Measurements from ENCODE around the gene CCT3. TPM values are rescaled to one million over a fixed set of nuclear protein-coding genes. Genes with fewer than 3 reads are reported as not detected.

CCT3 gene
- total RNA-seq, 1 experiment from 2014 or later, result 340 TPM

GRCh38 chr1:156270314-156270713, 67.8 kb downstream of the CCT3 start:
- Mint-ChIP-seq H3K4me3 (ENCODE audit: unreplicated experiment) (no peak overlapping the region), H3K27me3 (ENCODE audit: insufficient read depth, unreplicated experiment) (no peaks in the 10 kb centered on the region), H3K36me3 (ENCODE audit: insufficient read depth, unreplicated experiment) (peaks cover 99% of the 10 kb centered on the region), H3K4me1 (ENCODE audit: low read depth, unreplicated experiment) (no peaks in the 10 kb centered on the region), H3K27ac (ENCODE audit: unreplicated experiment) (no peak overlapping the region), H3K9me3 (ENCODE audit: unreplicated experiment) (no peaks in the 10 kb centered on the region)
- Histone ChIP-seq H3K9me3 (no peaks in the 10 kb centered on the region), H3K4me3 (ENCODE audit: low read depth, low read length) (no peak overlapping the region), H3K4me1 (no peaks in the 10 kb centered on the region), H3K36me3 (ENCODE audit: control insufficient read depth, insufficient read depth, low read length) (peaks cover 12% of the 10 kb centered on the region), H3K27me3 (replicated peaks; ENCODE audit: control insufficient read depth, insufficient read depth, low read length) (no peaks in the 10 kb centered on the region)
- CTCF ChIA-PET, result no interaction called here
- intact Hi-C loops (cut with micrococcal nuclease; ENCODE audit: unreplicated experiment), result no loop called here
- POLR2A ChIA-PET, result interaction anchor here (0.6 kb wide), 1 partner anchor 446 kb away, joined by 11 read pairs; no protein-coding TSS in a partner anchor
- DNase-seq, result no peak
- BruUV-seq (replicated peaks), result no TSS peak
- TF ChIP-seq CTCF (IDR thresholded peaks at IDR 0.05; ENCODE audit: insufficient read depth in 1 of 2, low read depth in 1 of 2, low read length in 1 of 2, severe bottlenecking in 1 of 2, unreplicated experiment in 1 of 2), result no peak

- CTCF ChIA-PET, result no interaction called here
- H3K27ac Mint-ChIP-seq (ENCODE audit: unreplicated experiment), result no peak overlapping the region
These were observed 69.8 kb downstream of the CCT3 start for GRCh38 chr1:156268336-156268735.

GRCh38 chr1:156266051-156266450, 72.0 kb downstream of the CCT3 start:
- Histone ChIP-seq H3K9me3 (no peaks in the 10 kb centered on the region), H3K36me3 (ENCODE audit: control insufficient read depth, insufficient read depth, low read length) (peaks cover 9% of the 10 kb centered on the region), H3K4me1 (no peaks in the 10 kb centered on the region), H3K4me3 (ENCODE audit: low read depth, low read length) (no peak overlapping the region), H3K27me3 (replicated peaks; ENCODE audit: control insufficient read depth, insufficient read depth, low read length) (no peaks in the 10 kb centered on the region)
- POLR2A ChIA-PET, result no interaction called here
- Mint-ChIP-seq H3K27ac (ENCODE audit: unreplicated experiment) (no peak overlapping the region), H3K27me3 (ENCODE audit: insufficient read depth, unreplicated experiment) (no peaks in the 10 kb centered on the region), H3K4me3 (ENCODE audit: unreplicated experiment) (no peak overlapping the region), H3K9me3 (ENCODE audit: unreplicated experiment) (no peaks in the 10 kb centered on the region), H3K36me3 (ENCODE audit: insufficient read depth, unreplicated experiment) (peaks cover 88% of the 10 kb centered on the region), H3K4me1 (ENCODE audit: low read depth, unreplicated experiment) (no peaks in the 10 kb centered on the region)
- BruUV-seq (replicated peaks), result TSS peak; percentile 62
- no peak for TF ChIP-seq CTCF (IDR thresholded peaks at IDR 0.05; ENCODE audit: insufficient read depth in 1 of 2, low read depth in 1 of 2, low read length in 1 of 2, severe bottlenecking in 1 of 2, unreplicated experiment in 1 of 2)
- CTCF ChIA-PET, result no interaction called here
- DNase-seq, result no peak
- intact Hi-C loops (cut with micrococcal nuclease; ENCODE audit: unreplicated experiment), result no loop called here

More at GRCh38 chr1:156268336-156268735, 69.8 kb downstream of the CCT3 start:
- peaks cover 96% of the 10 kb centered on the region for H3K36me3 Mint-ChIP-seq (ENCODE audit: insufficient read depth, unreplicated experiment)
- TF ChIP-seq CTCF (IDR thresholded peaks at IDR 0.05; ENCODE audit: insufficient read depth in 1 of 2, low read depth in 1 of 2, low read length in 1 of 2, severe bottlenecking in 1 of 2, unreplicated experiment in 1 of 2), result no peak
- intact Hi-C loops (cut with micrococcal nuclease; ENCODE audit: unreplicated experiment), result no loop called here
- BruUV-seq (replicated peaks), result no TSS peak
- Histone ChIP-seq H3K36me3 (ENCODE audit: control insufficient read depth, insufficient read depth, low read length) (peaks cover 9% of the 10 kb centered on the region), H3K4me1 (no peaks in the 10 kb centered on the region), H3K27me3 (replicated peaks; ENCODE audit: control insufficient read depth, insufficient read depth, low read length) (no peaks in the 10 kb centered on the region), H3K9me3 (no peaks in the 10 kb centered on the region), H3K4me3 (ENCODE audit: low read depth, low read length) (no peak overlapping the region)
- no peak for DNase-seq
- no peaks in the 10 kb centered on the region for H3K27me3 Mint-ChIP-seq (ENCODE audit: insufficient read depth, unreplicated experiment)
- no peak overlapping the region for H3K4me3 Mint-ChIP-seq (ENCODE audit: unreplicated experiment)
- H3K9me3 Mint-ChIP-seq (ENCODE audit: unreplicated experiment), result no peaks in the 10 kb centered on the region
- no peaks in the 10 kb centered on the region for H3K4me1 Mint-ChIP-seq (ENCODE audit: low read depth, unreplicated experiment)
- POLR2A ChIA-PET, result no interaction called here

All from Caco-2 (cell line).